Heart left ventricle (tissue), 13 donors: Measurements from ENCODE around the gene ACKR3.

Source experiments
- POLR2A ChIP-seq, 2 donors: fragments of 450-650 bp; IDR thresholded peaks; one replicate each; pipeline ENCODE4 v1.6.1; 2017; ENCODE audit warnings: antibody characterized with exemption in 2 of 2, mild to moderate bottlenecking in 2 of 2, moderate library complexity in 2 of 2
- TF ChIP-seq, protein P1 (sequence below), 12 donors: fragments of 200-600 bp; sonication (generic) in 4 of 12; IDR thresholded peaks; one replicate each; pipeline versions ENCODE4 v1.5.0 to v1.8.0; 2018 to 2022; ENCODE audit warnings: antibody characterized with exemption in 12 of 12, mild to moderate bottlenecking in 5 of 12
- donor health status: ischemic (EF 13 %, LVEDD 7.1; RV severe dilation, severe dysfunction).
- donor health status: DM: no; HTN: yes; CAD: no.
- donor health status: DM: no; HTN: no; CAD: no.
- donor health status: ischemic (EF 25% LVEDD 6.9; RV normal size, moderate dysfunction).
- donor health status: ischemic (EF 25% LVEDD 5.7; RV mildly dilated, moderate dysfunction).
- donor health status: ischemic (EF 35%, LVEDD 5.7; RV mildly dilated, moderate dysfunction).
- donor health status: nonischemic (EF 11% LVEDD 7.7; RV severe dilation, severe dysfunction).
- donor health status: DM: yes; HTN: yes; CAD: no.
- donor health status: PGD.
- donor health status: ischemic (EF 29% LVEDD 5.4; RV normal size, mild dysfunction).
- donor health status: nonischemic (EF 23%, LVEDD 6.1; RV moderate dilation, normal function).

GRCh38 chr2:236565212-236565611 lies 4.4 kb upstream of the ACKR3 start:
- TF ChIP-seq, protein P1, sequence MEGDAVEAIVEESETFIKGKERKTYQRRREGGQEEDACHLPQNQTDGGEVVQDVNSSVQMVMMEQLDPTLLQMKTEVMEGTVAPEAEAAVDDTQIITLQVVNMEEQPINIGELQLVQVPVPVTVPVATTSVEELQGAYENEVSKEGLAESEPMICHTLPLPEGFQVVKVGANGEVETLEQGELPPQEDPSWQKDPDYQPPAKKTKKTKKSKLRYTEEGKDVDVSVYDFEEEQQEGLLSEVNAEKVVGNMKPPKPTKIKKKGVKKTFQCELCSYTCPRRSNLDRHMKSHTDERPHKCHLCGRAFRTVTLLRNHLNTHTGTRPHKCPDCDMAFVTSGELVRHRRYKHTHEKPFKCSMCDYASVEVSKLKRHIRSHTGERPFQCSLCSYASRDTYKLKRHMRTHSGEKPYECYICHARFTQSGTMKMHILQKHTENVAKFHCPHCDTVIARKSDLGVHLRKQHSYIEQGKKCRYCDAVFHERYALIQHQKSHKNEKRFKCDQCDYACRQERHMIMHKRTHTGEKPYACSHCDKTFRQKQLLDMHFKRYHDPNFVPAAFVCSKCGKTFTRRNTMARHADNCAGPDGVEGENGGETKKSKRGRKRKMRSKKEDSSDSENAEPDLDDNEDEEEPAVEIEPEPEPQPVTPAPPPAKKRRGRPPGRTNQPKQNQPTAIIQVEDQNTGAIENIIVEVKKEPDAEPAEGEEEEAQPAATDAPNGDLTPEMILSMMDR (IDR thresholded peaks at IDR 0.05), result no peak
- no peak for TF ChIP-seq POLR2A (IDR thresholded peaks at IDR 0.05)
